HG02852 (cell line): ENCODE measurements around the gene DHRS9.

Experiments
- ATAC-seq: cut with Tn5 transposase; IDR thresholded peaks from one replicate; pipeline ENCODE4 v1.9.1; 2021; ENCODE audit warnings: mild to moderate bottlenecking, moderate library complexity; ENCODE audit not compliant: unreplicated experiment

Gene DHRS9

DNA sequence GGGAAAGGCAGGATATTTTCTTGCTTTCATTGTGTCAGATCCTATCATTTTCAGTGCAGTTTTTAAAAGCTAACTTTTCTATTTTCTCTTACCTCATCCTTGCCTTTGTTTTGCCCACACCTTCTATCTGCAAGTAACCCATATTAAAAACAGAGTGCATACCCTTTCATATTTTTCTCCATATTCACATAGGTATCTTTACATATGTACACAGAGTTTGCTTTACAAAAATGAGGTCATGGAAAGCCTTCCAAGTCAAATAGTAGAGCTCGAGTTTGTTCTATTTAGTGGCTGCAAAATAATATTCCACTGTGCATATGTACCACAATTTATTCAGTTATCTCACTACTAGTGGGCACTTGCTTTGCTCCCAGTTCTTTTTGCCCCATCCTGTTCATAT is 3.9 kb upstream of the DHRS9 start:
- ATAC-seq, result no peak

- ATAC-seq, result no peak
Measured at GRCh38 chr2:169065864-169066517, 3.4 kb upstream of the DHRS9 start.

DNA sequence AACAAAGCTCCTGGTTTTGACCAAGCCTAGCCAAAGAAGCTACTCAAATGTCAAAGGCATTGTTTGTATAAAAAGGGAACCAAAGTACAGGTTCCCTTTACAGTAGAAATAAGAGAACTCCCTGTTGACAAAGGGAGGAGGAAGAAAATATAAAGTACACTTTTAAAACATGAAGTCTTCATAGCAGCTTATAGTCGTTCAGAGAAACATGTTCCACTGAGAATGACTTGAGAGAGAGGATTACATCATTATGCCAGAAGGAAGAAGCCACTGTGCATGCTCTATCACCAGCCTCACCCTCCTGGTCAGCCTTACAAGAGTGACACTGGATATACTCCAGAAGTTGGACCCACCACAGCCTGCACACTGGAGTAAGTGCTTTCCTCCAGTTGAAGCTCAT is 2.5 kb upstream of the DHRS9 start:
- ATAC-seq, result no peak

DNA sequence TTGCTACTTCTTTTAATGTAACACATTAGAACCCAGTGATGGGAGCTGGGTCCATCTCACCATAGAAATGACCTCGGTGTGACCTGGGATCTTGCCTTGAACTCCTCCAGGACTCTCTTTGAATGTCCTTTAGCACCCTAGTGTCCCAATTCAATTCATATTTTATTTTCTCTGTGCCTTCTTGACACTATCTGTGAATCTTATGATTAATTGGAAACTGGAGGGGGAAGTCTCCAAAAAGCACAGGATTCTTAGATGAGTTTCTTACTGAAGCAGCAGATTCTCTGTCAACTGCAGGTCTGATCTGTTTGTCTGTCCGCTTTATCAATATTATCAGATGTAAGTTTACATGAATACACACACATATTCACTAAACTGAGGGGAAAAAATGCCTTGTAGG is 470 bp downstream of the DHRS9 start:
- ATAC-seq, result no peak

DNA sequence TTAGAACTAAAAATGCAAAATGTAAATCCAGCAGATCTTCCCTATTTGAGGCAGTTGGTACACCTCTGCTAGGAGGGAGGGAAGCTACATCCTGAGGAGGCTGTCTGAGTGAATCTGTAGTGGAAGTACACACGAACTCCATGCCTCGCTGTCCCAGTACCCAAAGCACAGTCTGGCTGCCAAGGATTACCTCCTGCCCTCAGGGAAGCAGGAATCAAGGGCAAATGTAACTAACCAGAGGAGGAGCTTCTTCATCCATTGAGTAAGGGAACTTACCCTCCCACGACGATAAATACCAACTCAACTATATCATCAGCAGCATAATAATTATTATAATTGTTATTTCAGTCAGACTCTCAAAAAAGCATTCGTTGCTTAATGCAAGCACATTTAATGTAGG is 2.1 kb downstream of the DHRS9 start:
- no peak for ATAC-seq

- ATAC-seq, result peak; percentile 40
Measured at GRCh38 chr2:169072163-169072925, 3.0 kb downstream of the DHRS9 start.

DNA sequence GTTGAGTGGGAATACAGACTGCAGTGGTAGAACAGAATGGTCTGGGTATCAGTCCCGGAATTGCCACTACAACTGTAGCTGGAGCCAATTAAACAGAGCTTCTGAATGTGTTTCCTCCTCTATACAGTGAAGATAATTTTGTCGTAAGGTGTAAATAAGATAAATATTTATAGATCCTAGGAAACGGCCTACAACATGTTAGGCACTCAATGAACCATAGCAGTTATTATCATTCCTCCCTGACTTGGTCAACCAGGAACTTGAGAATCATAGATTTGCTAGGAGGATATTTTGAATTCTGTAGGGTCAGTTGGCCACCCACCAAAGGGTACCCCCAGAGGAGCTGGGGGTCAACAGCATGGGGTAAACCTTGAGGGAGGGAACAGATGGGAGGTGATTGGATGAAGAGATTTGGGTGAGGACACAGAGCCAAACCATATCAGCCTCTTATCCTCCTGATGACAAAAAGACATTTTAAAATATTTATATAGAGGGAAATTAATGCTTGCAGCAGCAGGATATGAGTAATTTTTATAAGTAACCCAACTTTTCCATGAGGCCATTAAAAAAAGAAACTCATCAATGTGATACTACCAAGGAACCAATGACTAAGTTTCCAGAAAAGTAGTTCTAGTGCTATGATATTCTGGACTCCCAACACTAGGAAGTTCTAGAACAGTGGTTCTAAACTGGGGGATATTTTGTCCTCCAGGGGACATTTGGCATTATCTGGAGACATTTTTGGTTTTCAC is 4.0 kb downstream of the DHRS9 start:
- ATAC-seq, result no peak

DNA sequence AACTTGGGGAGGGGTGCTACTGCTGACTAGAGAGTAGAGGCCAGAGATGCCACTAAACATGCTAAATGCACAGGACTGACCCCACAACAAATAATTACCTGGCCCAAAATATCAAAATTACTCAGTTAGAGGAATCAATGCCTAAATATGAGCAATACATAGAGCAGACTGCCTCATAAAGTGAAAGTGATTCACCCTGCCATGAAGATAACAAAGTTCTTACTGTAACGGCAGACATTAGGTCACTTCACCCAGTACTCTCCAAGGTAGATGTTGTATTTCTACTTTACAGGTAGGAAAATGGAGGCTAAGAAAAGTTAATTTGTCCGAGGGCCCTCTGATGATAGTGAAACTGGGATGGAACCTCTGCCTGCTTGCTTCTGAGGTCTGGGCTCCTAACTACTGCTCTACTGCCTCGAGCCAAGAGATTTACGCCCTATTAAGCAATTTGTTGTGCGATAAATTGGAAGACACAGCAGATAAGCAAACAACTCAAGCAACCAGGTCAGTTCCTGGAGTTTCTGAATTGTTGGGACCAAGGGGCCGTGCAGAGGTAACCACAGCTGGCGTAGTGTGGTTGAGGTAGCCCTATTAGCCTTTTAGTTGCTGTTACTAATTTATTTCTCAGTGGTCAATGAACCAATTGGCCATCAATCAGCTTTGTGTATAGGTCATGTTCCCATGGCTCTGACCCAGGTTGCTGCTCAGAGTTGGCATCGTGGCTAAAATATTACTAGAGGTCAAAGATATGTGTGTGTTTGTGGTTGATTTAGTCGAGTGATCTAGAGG is 4.8 kb downstream of the DHRS9 start:
- peak; percentile 49 for ATAC-seq

- ATAC-seq, result no peak
Measured at GRCh38 chr2:169077674-169078240, 8.4 kb downstream of the DHRS9 start.

- peak; percentile 48 for ATAC-seq
Measured at GRCh38 chr2:169080250-169081069, 11.1 kb downstream of the DHRS9 start.

DNA sequence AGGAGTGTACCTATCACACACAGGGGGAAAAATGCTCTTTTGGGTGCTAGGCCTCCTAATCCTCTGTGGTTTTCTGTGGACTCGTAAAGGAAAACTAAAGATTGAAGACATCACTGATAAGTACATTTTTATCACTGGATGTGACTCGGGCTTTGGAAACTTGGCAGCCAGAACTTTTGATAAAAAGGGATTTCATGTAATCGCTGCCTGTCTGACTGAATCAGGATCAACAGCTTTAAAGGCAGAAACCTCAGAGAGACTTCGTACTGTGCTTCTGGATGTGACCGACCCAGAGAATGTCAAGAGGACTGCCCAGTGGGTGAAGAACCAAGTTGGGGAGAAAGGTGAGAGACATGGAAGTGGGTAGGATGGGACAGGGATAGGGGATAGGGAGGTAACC is 12.2 kb downstream of the DHRS9 start:
- no peak for ATAC-seq

DNA sequence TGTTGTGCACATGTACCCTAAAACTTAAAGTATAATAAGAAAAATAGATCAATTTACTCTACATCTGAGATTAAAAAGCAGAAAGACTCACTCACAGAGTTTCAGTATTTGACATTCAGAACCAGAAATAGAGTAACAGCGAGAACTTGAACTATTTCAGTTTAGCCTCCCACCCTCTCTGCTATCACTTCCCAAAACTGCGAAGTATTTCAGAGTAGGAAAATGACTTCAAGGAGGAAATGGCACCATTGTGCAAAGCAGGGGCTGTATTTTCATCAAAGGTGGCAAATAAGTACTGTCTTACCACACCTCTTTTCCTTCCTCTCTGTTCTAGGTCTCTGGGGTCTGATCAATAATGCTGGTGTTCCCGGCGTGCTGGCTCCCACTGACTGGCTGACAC is 13.6 kb downstream of the DHRS9 start:
- peak; percentile 75 for ATAC-seq

GRCh38 chr2:169086893-169087467 is 17.6 kb downstream of the DHRS9 start:
- no peak for ATAC-seq

DNA sequence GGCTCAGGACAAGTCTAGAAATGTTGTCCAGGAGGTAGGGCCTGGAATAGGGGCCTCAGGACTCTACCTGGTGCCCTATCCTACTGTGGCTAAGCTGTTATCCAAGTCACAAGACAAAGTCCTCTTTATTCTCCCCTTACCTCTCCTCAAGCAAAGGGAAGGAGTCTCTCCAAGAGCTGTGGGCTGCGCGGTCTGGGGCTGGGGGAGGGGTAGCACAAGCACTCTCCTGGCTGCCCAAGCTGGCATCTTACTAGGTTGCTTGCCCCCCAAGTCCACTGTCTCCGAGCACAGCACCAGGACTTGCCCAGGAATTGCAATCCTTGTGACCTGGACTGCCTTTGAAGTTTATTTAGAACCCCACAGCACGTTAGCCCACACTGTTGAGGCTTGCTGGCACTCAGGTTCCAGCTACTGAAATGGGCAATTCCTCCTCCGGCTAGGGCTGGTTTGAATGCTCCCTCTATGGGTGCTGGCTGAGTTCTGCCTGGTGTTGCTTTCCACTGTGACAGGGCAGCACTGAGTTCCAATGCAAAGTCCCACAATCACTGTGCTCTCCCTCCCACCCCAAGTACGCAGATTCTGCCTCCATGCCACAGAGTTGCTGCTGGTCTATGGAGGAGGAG is 18.5 kb downstream of the DHRS9 start:
- ATAC-seq, result no peak

GRCh38 chr2:169089182-169089581 is 19.8 kb downstream of the DHRS9 start:
- no peak for ATAC-seq

DNA sequence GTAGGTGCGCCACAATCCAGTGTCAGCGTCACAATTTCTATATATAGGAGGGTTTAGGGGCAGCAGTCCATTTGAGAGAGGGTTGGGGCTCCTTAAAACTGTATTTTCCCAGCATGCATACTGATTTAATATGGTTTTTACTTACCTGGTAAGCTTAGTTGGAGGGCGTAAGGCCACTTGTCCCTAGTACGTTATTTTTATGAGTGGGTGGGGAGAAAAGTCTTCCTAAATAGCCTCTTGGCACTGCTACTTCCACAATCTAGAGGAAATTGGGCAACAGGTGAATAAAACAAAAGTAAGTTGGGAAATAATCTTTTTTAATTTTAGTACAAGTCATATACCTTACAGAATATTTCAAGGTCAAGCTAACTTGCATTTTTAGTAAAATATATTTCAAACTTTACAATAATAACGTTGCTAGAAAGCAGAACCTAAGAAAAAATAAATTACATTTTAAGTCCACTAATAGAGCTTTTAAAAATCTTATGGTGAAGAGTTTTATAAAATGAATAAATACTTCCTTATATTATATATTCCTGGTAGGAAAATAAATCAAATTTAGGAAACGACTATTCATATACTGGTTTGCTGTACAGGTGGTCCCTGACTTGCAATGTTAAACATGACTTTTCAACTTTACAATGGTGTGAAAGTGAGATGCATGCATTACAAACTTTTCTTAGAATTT is 20.9 kb downstream of the DHRS9 start:
- no peak for ATAC-seq

DNA sequence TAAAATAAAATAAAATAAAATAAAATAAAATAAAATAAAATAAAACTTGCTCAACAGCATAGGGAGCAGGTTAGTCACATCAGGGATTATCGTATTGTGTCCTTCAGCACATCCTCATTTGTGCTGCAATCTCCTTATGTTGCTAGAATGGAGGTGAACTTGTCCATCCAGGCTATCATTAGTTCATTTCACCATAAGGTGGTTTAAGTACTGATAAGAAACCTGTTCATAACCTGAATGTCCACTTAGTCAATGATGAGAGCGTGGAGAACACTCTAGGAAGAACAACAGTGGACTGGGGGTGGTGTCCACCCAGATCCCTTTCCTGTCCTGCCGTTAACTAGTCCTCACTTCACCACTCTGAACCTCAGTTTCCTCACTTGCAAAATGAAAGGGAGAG is 21.9 kb downstream of the DHRS9 start:
- no peak for ATAC-seq

GRCh38 chr2:169091761-169092519 is 22.6 kb downstream of the DHRS9 start:
- ATAC-seq, result no peak
